ENCODE measurements around the gene DPF3. TPM values are rescaled to one million over a fixed set of nuclear protein-coding genes. Genes with fewer than 3 reads are reported as not detected.

DPF3 gene
- total and polyA plus RNA-seq, 9 donors: 1.3 to 3.9 (median 1.9) TPM

GRCh38 chr14:72663076-72663487 is 230.8 kb downstream of the DPF3 start:
- no peaks in the 10 kb centered on the region for H3K36me3 ChIP-seq (ENCODE audit: control insufficient read depth, insufficient read depth, low read length)
- no peaks in the 10 kb centered on the region for H3K9me3 ChIP-seq (replicated peaks; ENCODE audit: control insufficient read depth, low read depth, low read length)
- H3K27ac ChIP-seq (ENCODE audit: low read length): no peak overlapping the region
- no peaks in the 10 kb centered on the region for H3K27me3 ChIP-seq (ENCODE audit: control insufficient read depth, insufficient read depth, low read length)
- no peaks in the 10 kb centered on the region for H3K4me1 ChIP-seq (ENCODE audit: control insufficient read depth, insufficient read depth, low read length)
- WGBS (ENCODE audit: insufficient coverage): 100% methylated on average over 1 of the region's 1 CpG
- no peak overlapping the region for H3K4me3 ChIP-seq (ENCODE audit: low read length)
- DNase-seq: no peak

- WGBS (ENCODE audit: insufficient coverage): no CpG with 5 or more reads among the region's 2 CpGs
- Histone ChIP-seq H3K27ac (ENCODE audit: low read length) (no peak overlapping the region), H3K36me3 (ENCODE audit: control insufficient read depth, insufficient read depth, low read length) (no peaks in the 10 kb centered on the region), H3K4me3 (ENCODE audit: low read length) (no peak overlapping the region), H3K4me1 (ENCODE audit: control insufficient read depth, insufficient read depth, low read length) (no peaks in the 10 kb centered on the region), H3K27me3 (ENCODE audit: control insufficient read depth, insufficient read depth, low read length) (no peaks in the 10 kb centered on the region), H3K9me3 (replicated peaks; ENCODE audit: control insufficient read depth, low read depth, low read length) (no peaks in the 10 kb centered on the region)
- no peak for DNase-seq
Measured at GRCh38 chr14:72662214-72662613, 231.7 kb downstream of the DPF3 start.

GRCh38 chr14:72657214-72657921 is 236.5 kb downstream of the DPF3 start:
- Histone ChIP-seq H3K4me1 (ENCODE audit: control insufficient read depth, insufficient read depth, low read length) (no peaks in the 10 kb centered on the region), H3K9me3 (replicated peaks; ENCODE audit: control insufficient read depth, low read depth, low read length) (no peaks in the 10 kb centered on the region), H3K27me3 (ENCODE audit: control insufficient read depth, insufficient read depth, low read length) (no peaks in the 10 kb centered on the region), H3K4me3 (ENCODE audit: low read length) (no peak overlapping the region), H3K27ac (ENCODE audit: low read length) (no peak overlapping the region), H3K36me3 (ENCODE audit: control insufficient read depth, insufficient read depth, low read length) (no peaks in the 10 kb centered on the region)
- DNase-seq: no peak
- no CpG with 5 or more reads among the region's 1 CpG for WGBS (ENCODE audit: insufficient coverage)

- Histone ChIP-seq H3K4me1 (ENCODE audit: control insufficient read depth, insufficient read depth, low read length) (peaks cover 17% of the 10 kb centered on the region), H3K27me3 (ENCODE audit: control insufficient read depth, insufficient read depth, low read length) (no peaks in the 10 kb centered on the region), H3K4me3 (ENCODE audit: low read length) (no peak overlapping the region), H3K9me3 (replicated peaks; ENCODE audit: control insufficient read depth, low read depth, low read length) (no peaks in the 10 kb centered on the region), H3K27ac (ENCODE audit: low read length) (no peak overlapping the region), H3K36me3 (ENCODE audit: control insufficient read depth, insufficient read depth, low read length) (no peaks in the 10 kb centered on the region)
- no peak for DNase-seq
- WGBS (ENCODE audit: insufficient coverage): 84% methylated on average over 5 of the region's 8 CpGs
Measured at GRCh38 chr14:72653026-72653425, 240.9 kb downstream of the DPF3 start.

GRCh38 chr14:72652179-72652578 is 241.7 kb downstream of the DPF3 start:
- no peak for DNase-seq
- no CpG with 5 or more reads among the region's 4 CpGs for WGBS (ENCODE audit: insufficient coverage)
- Histone ChIP-seq H3K27me3 (ENCODE audit: control insufficient read depth, insufficient read depth, low read length) (no peaks in the 10 kb centered on the region), H3K9me3 (replicated peaks; ENCODE audit: control insufficient read depth, low read depth, low read length) (no peaks in the 10 kb centered on the region), H3K27ac (ENCODE audit: low read length) (no peak overlapping the region), H3K4me3 (ENCODE audit: low read length) (no peak overlapping the region), H3K4me1 (ENCODE audit: control insufficient read depth, insufficient read depth, low read length) (peaks cover 17% of the 10 kb centered on the region), H3K36me3 (ENCODE audit: control insufficient read depth, insufficient read depth, low read length) (no peaks in the 10 kb centered on the region)

- Histone ChIP-seq H3K27me3 (ENCODE audit: control insufficient read depth, insufficient read depth, low read length) (no peaks in the 10 kb centered on the region), H3K27ac (ENCODE audit: low read length) (no peak overlapping the region), H3K36me3 (ENCODE audit: control insufficient read depth, insufficient read depth, low read length) (no peaks in the 10 kb centered on the region), H3K4me3 (ENCODE audit: low read length) (no peak overlapping the region), H3K9me3 (replicated peaks; ENCODE audit: control insufficient read depth, low read depth, low read length) (no peaks in the 10 kb centered on the region), H3K4me1 (ENCODE audit: control insufficient read depth, insufficient read depth, low read length) (peaks cover 17% of the 10 kb centered on the region)
- DNase-seq: no peak
- 50% methylated on average over 1 of the region's 5 CpGs for WGBS (ENCODE audit: insufficient coverage)
Measured at GRCh38 chr14:72651714-72652113, 242.2 kb downstream of the DPF3 start.

GRCh38 chr14:72651081-72651480 is 242.8 kb downstream of the DPF3 start:
- DNase-seq: peak; percentile 29
- WGBS (ENCODE audit: insufficient coverage): 23% methylated on average over 3 of the region's 6 CpGs

GRCh38 chr14:72649603-72650227 is 244.2 kb downstream of the DPF3 start:
- no peak for DNase-seq
- 66% methylated on average over 4 of the region's 10 CpGs for WGBS (ENCODE audit: insufficient coverage)
- no peak overlapping the region for H3K4me3 ChIP-seq (ENCODE audit: low read length)
- no peaks in the 10 kb centered on the region for H3K36me3 ChIP-seq (ENCODE audit: control insufficient read depth, insufficient read depth, low read length)
- H3K4me1 ChIP-seq (ENCODE audit: control insufficient read depth, insufficient read depth, low read length): peaks cover 17% of the 10 kb centered on the region
- no peak overlapping the region for H3K27ac ChIP-seq (ENCODE audit: low read length)
- no peaks in the 10 kb centered on the region for H3K27me3 ChIP-seq (ENCODE audit: control insufficient read depth, insufficient read depth, low read length)
- no peaks in the 10 kb centered on the region for H3K9me3 ChIP-seq (replicated peaks; ENCODE audit: control insufficient read depth, low read depth, low read length)

More at GRCh38 chr14:72651081-72651480, 242.8 kb downstream of the DPF3 start:
- Histone ChIP-seq H3K27me3 (ENCODE audit: control insufficient read depth, insufficient read depth, low read length) (no peaks in the 10 kb centered on the region), H3K4me3 (ENCODE audit: low read length) (no peak overlapping the region), H3K9me3 (replicated peaks; ENCODE audit: control insufficient read depth, low read depth, low read length) (no peaks in the 10 kb centered on the region), H3K27ac (ENCODE audit: low read length) (no peak overlapping the region), H3K4me1 (ENCODE audit: control insufficient read depth, insufficient read depth, low read length) (peaks cover 17% of the 10 kb centered on the region), H3K36me3 (ENCODE audit: control insufficient read depth, insufficient read depth, low read length) (no peaks in the 10 kb centered on the region)

- Histone ChIP-seq H3K4me3 (ENCODE audit: low read length) (no peak overlapping the region), H3K9me3 (replicated peaks; ENCODE audit: control insufficient read depth, low read depth, low read length) (no peaks in the 10 kb centered on the region), H3K4me1 (ENCODE audit: control insufficient read depth, insufficient read depth, low read length) (peaks cover 26% of the 10 kb centered on the region), H3K27ac (ENCODE audit: low read length) (no peak overlapping the region), H3K36me3 (ENCODE audit: control insufficient read depth, insufficient read depth, low read length) (no peaks in the 10 kb centered on the region), H3K27me3 (ENCODE audit: control insufficient read depth, insufficient read depth, low read length) (no peaks in the 10 kb centered on the region)
- 90% methylated on average over 8 of the region's 9 CpGs for WGBS (ENCODE audit: insufficient coverage)
- DNase-seq: no peak
Measured at GRCh38 chr14:72647782-72648181, 246.1 kb downstream of the DPF3 start.

GRCh38 chr14:72646861-72647528 is 246.9 kb downstream of the DPF3 start:
- no peaks in the 10 kb centered on the region for H3K9me3 ChIP-seq (replicated peaks; ENCODE audit: control insufficient read depth, low read depth, low read length)
- H3K4me3 ChIP-seq (ENCODE audit: low read length): no peak overlapping the region
- WGBS (ENCODE audit: insufficient coverage): 63% methylated on average over 4 of the region's 7 CpGs
- H3K27me3 ChIP-seq (ENCODE audit: control insufficient read depth, insufficient read depth, low read length): no peaks in the 10 kb centered on the region
- peaks cover 23% of the 10 kb centered on the region for H3K4me1 ChIP-seq (ENCODE audit: control insufficient read depth, insufficient read depth, low read length)
- no peaks in the 10 kb centered on the region for H3K36me3 ChIP-seq (ENCODE audit: control insufficient read depth, insufficient read depth, low read length)
- H3K27ac ChIP-seq (ENCODE audit: low read length): no peak overlapping the region
- DNase-seq: no peak

Measured in muscle of leg (tissue), 11 donors.